22Rv1 (cell line): ENCODE measurements around the gene LSM4.
A peak's percentile ranks its signal among the peaks of the same experiment; 100 is the strongest.

ENCODE experiments used
- H3K27ac ChIP-seq: fragments of 450-650 bp; 2 replicates; pipeline ENCODE4 v1.5.1; 2017
- ZFX ChIP-seq: fragments of 450-650 bp; IDR thresholded peaks from 2 replicates; pipeline ENCODE4 v1.6.1; 2017; ENCODE audit warnings: antibody characterized with exemption, borderline replicate concordance
- TF ChIP-seq, protein P1 (sequence below): fragments of 450-650 bp; IDR thresholded peaks from 2 replicates; pipeline ENCODE4 v1.5.1; 2017; ENCODE audit warnings: mild to moderate bottlenecking

LSM4 gene

DNA sequence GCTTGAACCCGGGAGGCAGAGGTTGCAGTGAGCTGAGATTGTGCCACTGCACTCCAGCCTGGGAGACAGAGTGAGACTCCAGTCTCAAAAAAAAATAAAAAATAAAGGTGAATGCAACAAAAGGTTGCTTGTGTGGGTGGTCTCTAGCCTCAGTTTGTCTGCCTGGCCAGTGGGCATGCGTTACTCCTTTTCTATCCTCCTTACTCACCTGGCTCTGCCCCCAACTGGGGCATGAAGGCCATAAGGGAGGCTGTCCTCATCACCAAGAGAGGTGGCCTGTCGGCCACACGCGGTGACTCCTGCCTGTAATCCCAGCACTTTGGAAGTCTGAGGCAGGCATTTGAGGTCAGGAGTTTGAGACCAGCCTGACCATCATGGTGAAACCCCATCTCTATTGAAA is 39.5 kb downstream of the LSM4 start:
- TF ChIP-seq ZFX, result no peak
- TF ChIP-seq, protein P1, sequence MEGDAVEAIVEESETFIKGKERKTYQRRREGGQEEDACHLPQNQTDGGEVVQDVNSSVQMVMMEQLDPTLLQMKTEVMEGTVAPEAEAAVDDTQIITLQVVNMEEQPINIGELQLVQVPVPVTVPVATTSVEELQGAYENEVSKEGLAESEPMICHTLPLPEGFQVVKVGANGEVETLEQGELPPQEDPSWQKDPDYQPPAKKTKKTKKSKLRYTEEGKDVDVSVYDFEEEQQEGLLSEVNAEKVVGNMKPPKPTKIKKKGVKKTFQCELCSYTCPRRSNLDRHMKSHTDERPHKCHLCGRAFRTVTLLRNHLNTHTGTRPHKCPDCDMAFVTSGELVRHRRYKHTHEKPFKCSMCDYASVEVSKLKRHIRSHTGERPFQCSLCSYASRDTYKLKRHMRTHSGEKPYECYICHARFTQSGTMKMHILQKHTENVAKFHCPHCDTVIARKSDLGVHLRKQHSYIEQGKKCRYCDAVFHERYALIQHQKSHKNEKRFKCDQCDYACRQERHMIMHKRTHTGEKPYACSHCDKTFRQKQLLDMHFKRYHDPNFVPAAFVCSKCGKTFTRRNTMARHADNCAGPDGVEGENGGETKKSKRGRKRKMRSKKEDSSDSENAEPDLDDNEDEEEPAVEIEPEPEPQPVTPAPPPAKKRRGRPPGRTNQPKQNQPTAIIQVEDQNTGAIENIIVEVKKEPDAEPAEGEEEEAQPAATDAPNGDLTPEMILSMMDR, result no peak
- peak overlapping the region; percentile 99 for H3K27ac ChIP-seq

DNA sequence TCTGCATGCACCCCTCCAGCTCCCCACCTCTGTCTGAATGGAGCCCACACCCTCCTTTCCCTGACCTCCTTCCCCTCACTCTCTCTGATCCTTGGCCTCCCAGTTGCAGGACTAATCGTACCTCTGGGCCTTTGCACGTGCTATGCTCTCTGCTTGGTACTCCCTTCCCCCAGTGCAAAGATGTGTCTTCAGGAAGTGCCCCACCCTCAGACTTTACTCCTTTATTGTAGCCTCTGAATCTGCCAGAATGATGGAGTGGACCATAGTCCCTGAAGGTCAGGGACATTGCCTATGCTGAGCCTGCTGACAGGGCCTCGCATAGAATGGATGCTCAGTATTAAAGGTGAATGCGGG is 40.1 kb downstream of the LSM4 start:
- H3K27ac ChIP-seq, result peak overlapping the region; percentile 99
- TF ChIP-seq ZFX, result no peak
- TF ChIP-seq, protein P1, result no peak

DNA sequence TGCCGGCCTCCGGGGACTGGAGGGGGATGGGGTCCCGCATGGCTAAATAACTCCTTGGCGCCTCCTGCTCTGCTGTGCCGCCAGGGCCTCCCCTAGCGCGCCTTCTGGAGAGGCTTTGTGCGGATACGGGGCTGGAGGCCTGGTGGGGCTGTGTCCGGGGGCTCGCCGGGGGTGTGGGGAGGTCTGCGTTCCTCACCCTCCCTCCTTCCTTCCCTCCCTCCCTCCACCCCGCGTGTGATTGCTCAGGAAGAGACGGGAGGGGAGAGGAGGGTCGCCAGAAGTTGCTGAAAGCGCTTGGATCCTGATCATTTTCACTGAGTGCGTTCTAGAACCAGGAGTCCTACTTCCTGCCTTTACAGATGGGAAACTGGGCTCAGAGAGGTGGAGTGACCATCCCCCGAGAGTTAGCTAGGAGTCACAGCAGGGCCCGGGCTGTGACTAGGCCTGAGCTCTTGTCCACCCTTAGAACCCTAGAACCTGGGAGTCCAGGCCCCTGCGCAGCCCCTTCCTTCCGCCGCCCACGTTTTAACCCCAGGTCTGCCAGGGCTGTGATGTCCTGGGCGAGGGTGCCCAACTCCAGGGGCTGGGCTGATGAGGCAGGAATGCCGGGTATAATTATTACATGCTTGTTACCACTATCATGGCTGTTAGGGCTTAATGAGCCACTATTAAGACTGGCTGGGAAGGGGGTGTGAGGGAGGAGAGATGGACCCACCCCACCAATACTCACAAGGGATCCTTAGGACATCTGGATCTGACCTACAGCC is 40.7 kb downstream of the LSM4 start:
- peak overlapping the region; percentile 99 for H3K27ac ChIP-seq
- TF ChIP-seq ZFX, result no peak
- TF ChIP-seq, protein P1, result no peak; the same call in 1 of the 2 replicates

DNA sequence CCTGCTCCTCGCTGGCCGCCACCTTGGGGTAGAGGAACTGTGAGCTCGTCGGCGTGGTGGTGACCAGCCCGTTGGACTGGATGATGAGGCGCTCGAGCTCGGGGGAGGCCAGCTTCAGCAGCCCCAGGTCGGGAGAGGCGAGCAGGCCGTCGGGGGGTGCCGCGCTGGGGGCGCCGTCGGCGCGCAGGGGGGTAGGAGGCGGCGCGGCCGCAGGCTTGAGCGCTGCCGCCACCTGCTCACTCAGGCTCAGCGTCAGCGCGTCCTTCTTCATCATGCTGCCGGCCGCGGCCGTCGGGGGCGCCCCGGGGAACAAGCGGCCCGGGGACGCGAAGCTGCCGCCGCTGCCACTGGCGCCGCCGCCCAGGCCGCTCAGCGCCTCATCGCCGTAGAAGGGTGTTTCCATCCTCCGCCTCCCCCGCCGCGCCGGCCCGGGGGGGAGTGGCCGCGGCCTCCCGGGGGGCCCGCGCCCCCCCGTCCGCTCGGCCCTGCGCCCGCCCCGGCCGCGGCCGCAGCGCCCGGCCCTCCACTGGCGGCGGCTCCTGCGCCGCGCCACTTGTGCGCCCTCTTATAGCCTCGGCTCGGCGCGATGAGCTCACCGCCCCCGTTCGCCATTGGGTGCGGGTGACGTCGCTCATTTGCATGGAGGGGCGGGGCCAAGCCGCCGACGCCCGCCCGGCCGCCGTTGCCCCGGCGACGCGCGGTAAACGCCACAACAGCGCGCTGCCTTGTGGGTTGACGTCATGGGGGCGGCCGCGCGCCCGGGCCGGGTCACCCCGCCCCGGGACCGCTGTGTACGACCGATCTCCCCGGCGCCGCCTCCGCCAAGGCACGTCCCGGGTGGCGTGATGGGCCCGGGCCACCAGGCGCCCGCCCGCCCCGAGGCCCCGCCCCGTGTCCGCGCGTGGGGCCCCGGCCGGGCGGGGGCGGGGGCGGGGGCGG is 41.5 kb downstream of the LSM4 start, which contains the start of gene JUND:
Gene JUND (minus strand): TSS at position 541 of the 939 bp plus-strand sequence. CDS start 138 bp downstream, at position 403.
- peak within 1 kb of the TSS; percentile 99 for H3K27ac ChIP-seq
- TF ChIP-seq, protein P1, result no peak
- TF ChIP-seq ZFX, result no peak

DNA sequence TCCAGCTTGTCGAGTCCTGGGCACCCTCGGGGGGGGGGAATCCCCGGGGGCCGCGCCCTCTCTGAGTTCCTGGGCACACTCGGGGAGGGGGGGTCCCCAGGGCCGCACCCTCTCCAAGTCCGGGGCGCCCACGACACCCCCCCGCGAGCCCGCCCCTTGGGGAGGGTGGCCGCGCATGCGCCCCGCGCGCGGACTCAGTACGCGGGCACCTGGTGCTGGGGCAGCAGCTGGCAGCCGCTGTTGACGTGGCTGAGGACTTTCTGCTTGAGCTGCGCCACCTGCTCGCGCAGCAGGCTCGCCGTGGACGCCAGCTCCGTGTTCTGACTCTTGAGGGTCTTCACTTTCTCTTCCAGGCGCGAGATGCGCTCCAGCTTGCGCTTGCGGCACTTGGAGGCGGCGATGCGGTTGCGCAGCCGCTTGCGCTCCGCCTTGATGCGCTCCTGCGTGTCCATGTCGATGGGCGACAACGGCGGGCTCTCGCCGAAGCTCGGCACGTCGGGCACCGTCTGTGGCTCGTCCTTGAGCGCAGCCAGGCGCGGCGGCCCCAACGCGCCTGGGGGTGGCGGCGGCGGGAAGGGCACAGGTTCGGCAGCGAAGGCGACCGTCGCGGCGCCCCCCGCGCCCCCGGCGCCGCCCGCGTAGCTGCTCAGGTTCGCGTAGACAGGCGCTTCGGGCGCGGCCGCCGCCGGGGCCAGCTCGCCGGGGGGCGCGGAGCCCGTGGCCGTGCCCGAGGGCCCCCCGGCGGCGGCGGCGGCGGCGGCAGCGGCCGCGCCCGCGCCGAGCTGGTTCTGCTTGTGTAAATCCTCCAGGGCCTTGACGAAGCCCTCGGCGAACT is 42.4 kb downstream of the LSM4 start:
- H3K27ac ChIP-seq, result peak overlapping the region; percentile 99
- TF ChIP-seq, protein P1, result no peak
- no peak for TF ChIP-seq ZFX

DNA sequence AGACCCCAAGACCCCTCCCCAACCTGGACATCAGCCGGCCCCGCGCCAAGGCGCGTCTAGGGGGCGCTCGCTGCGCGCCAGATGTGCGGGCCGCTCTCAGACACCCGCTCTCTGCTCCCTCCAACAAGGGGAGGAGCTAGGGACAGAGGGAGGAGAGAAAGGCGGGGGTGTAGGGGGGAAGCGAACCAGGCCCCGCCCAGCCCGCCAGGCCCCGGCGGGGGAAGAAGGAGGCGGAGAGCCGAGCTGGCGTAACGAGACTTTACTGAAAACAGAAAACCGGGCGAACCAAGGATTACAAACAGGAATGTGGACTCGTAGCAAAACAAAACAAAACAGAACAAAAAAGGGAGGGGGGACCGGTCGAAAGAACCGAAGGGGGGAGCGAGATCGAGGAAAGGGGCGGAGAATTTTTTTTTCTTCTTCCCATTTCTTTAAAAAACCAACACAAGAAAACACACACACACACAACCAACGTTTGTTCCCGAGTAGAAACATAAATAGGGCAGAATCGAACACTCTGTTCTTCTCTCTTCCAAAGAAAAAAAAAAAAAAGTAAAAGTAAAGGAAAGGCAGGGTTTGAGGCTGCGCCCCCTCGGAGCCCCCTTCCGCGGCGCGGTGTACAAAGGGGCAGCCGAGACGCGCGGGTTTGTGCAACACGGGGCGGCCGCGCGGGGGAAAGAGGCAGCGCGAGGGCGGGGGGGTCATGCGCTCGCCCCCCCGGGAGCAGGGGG is 43.2 kb downstream of the LSM4 start:
- peak overlapping the region; percentile 99 for H3K27ac ChIP-seq
- TF ChIP-seq, protein P1, result peak; percentile 94
- no peak for TF ChIP-seq ZFX
